COLO668 (cell line): ENCODE data around the gene MAS1.
A peak's percentile ranks its signal among the peaks of the same experiment; 100 is the strongest.
"Not testable (repeated sequence)": the region's sequence is repeated elsewhere in the genome, so short reads cannot be mapped to it uniquely, and the experiment has no call there.

ENCODE experiments used
- DNase-seq: peaks from one replicate; lab custom pipeline; 2025; ENCODE audit not compliant: unreplicated experiment; lab: John Stamatoyannopoulos, UW

Gene MAS1

DNA sequence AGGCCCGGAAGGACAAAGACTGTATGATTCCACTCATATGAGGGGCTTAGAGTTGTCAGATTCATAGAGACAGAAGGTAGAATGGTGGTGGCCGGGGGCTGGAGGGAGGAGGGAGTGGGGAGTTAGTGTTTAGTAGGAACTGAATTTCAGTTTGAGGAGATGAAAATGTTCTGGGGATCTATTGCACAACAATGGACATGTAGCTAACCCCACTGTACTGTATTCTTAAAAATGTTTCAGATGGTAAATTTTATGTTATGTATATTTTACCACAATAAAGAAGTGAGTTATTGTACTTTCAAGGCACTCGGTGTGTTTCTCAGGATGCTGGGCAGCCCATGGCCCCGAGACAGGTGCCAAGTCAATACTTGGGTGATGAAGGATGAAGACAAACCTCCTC lies 25.4 kb downstream of the MAS1 start:
- no peak for DNase-seq

DNA sequence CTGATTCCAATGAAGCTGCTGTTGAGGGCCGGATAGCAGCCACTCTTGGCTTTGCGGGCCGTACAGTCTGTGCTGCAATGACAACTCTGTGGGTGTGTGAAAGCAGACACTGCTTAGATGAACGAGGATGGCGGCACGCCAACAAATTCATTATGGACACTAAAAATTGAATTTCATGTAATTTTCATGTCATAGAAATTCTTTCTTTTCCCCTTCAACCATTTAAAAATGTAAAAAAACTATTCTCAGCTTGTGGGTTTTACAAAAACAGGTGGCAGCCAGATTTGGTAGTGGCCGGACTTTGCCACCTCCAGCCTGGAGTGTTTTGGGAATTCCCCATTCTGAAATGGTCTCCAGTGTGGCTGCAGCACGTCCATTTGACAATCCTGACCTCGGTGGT lies 26.0 kb downstream of the MAS1 start:
- no peak for DNase-seq

GRCh38 chr6:159919011-159919511 lies 28.3 kb downstream of the MAS1 start:
- no peak for DNase-seq

DNA sequence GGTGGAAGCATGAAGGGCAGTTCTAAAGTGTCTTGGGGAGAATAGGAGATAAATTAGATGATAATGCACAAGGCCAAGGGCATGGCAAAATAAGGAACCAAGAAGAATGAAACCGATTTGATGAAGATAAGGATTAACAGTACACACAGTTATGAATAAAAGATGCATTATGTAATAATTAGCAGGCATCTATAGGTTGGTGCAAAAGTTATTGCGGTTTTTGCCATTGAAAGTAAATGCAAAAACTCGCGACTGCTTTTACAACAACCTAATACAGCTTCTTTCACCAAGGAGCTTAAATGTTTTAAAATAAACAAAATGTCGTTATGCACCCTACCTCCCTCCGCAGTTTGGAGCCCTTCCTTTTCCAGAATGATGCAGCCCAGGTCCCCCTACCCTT lies 29.0 kb downstream of the MAS1 start:
- no peak for DNase-seq

- DNase-seq, result not testable (repeated sequence)
Measured at GRCh38 chr6:159924150-159924549, 33.4 kb downstream of the MAS1 start.

DNA sequence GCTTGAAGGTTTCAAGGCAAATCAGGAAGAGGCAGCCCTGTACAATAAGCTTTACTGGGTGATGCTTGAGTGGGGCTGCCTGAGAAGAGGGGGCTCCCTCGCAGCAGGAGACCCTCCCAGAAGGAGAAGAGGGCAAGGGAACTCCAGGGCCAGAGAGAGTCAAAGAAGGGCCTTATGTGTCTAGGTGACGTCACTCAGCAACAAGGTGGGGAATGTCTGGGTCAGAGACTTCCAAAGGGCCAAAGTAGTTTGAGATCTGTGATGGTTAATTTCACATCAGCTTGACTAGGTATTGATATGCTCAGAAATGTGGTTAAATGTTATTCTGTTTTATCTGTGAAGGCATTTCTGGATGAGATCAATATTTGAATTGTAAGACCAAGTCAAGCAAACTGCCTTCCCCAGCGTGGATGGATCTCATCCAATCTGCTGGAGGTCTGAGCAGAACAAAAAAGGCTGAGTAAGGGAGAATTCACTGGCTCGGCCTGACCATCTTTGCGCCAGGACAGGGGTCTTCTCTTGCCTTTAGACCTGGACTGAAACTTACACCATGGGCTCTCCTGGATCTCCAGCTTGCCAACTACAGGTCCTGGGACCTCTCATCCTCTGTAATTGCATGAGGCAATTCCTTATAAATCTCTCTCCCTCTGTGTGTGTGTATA lies 35.9 kb downstream of the MAS1 start:
- DNase-seq, result no peak

GRCh38 chr6:159929819-159930218 lies 39.0 kb downstream of the MAS1 start:
- DNase-seq, result peak; percentile 88

DNA sequence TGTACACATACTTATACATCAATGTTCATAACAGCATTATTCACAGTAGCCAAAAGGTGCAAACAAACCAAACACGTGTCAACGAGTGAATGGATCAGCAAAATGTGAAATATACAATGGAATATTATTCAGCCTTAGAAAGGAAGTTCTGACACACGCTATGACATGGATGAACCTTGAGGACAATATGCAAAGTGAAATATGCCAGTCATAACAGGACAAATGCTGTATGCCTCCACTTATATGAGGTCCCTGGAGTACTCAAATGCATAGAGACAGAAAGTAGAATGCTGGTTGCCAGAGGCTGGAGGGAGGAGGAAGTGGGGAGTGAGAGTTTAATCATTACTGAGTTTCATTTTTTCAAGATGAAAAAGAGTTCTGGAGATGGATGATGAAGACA lies 40.3 kb downstream of the MAS1 start:
- no peak for DNase-seq

GRCh38 chr6:159931846-159932245 lies 41.1 kb downstream of the MAS1 start:
- no peak for DNase-seq

DNA sequence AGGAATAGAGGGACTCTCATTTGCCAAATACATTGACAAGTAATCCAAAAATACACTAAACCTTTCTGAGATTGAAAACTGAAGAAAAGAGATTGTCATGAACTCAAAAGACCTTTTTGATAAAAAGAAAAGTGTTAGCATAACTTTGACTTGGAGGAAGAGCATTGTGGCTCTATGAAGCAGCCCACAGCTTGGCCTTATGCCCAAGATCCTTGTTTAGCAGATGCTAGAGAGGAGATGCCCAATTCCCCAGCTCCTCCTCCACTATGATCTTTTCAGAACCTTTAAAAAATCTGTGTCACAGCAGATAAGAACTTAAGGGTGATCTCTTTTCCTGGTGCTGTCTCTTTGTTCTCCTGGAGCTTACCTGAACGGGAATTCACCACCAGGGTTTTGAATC lies 42.3 kb downstream of the MAS1 start:
- DNase-seq, result no peak

DNA sequence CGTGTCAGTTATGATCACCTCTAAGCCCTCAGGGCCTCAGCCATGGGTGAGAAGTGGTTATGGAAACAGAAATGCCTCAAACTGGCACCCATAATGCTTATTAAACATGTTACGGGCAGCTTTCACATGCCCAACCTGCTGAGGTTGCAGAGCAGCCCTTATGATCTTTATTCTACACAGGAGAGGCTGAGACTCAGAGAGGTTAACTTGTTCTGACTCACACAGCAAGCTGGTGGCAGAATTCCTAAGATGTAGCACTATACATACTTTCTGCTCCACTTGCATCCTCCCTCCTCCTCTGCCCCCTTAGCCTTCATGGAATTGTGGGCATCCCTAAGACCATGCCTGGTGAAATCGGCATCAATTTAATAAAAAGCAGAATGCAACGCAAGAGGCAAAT lies 43.4 kb downstream of the MAS1 start:
- no peak for DNase-seq

- no peak for DNase-seq
Measured at GRCh38 chr6:159935065-159935464, 44.3 kb downstream of the MAS1 start.

DNA sequence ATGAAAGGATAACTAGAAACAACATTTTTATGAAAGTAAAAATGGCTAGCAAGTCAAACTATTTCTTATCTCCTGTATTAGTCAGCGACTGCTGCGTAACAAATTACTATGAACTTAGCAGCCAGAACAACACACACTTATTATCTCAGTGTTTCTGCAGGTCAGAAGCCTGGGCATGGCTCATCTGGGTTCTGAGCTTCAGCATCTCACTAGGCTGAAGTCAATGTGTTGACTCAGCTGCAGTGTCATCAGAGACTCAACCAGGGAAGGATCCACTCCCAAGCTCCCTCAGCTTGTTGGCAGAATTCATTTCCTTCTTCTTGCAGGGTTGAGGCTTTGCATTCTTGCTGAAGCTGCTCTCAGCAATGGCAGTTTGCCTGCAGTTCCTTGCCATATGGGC lies 44.8 kb downstream of the MAS1 start:
- no peak for DNase-seq

DNA sequence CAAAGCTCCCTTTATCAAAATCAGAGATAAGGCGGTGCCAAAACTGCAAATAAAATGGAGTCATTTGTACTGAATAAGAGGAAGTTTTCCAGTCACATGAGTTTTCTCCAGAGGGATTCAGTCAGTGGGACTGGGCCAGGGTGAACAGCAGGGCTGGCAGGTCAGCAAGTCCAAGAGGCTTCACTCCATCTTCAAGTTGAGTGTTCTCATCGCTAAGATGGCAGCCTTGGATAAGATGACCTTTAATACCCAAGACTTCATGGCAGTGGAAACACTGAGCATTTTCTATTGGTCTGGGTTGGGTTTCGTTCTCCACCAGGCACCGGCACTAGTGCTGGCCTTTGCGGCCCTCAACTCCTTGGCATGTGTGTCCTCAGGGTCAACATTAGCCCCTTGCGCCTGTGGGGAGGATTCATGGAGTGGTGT lies 48.8 kb downstream of the MAS1 start:
- no peak for DNase-seq
